Stimulated activated CD8-positive, alpha-beta memory T cell treated with anti-CD3 and anti-CD28 coated beads, Interleukin-12 subunit alpha, Interleukin-12 subunit beta, amount 100 ng/mL, for 24 hours (primary cell): ENCODE results near the gene NBPF15.
"Not testable (repeated sequence)": the region's sequence is repeated elsewhere in the genome, so short reads cannot be mapped to it uniquely, and the experiment has no call there.

Experiments used
- DNase-seq: peaks from one replicate; pipeline ENCODE4 v3.0.0-alpha.2; 2020; ENCODE audit errors: extremely low read depth

NBPF15 gene, protein sequence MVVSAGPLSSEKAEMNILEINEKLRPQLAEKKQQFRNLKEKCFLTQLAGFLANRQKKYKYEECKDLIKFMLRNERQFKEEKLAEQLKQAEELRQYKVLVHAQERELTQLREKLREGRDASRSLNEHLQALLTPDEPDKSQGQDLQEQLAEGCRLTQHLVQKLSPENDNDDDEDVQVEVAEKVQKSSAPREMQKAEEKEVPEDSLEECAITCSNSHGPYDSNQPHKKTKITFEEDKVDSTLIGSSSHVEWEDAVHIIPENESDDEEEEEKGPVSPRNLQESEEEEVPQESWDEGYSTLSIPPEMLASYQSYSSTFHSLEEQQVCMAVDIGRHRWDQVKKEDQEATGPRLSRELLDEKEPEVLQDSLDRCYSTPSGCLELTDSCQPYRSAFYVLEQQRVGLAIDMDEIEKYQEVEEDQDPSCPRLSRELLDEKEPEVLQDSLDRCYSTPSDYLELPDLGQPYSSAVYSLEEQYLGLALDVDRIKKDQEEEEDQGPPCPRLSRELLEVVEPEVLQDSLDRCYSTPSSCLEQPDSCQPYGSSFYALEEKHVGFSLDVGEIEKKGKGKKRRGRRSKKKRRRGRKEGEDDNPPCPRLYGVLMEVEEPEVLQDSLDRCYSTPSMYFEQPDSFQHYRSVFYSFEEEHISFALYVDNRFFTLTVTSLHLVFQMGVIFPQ

DNA sequence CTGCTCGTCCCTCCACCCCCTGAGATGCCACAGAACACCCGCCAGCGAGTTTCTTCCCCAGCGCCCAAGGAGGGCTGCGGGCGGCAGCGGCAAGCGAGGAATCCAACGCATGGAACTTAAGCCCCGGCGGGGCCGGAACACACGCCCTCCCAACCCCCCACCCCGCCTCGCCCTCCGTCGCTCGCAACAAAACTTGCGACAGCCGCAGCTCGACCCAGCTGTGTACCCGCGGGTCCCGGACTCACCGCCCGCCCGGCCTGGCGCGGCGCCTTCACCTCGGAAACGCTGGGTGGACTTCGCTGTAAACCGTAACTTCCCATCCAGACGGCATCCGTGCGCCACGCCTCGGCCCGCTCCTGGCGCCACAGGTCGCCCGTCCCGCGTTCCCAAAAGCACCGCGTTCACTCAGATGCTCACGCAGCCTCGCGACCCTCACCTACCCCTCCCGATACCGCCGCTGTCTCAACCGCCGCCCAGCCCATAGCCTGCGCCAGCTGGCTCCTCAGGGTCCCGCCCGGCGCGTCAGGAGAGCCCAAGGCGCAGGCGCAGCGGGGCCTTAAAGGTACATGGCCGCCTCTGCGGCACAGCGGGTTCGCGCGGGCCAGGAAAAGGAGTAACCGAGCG is at the start of gene NBPF15:
Gene NBPF15 (minus strand): TSS at position 534 of the 624 bp plus-strand sequence. CDS start 21,666 bp downstream, outside the sequence.
- peak; percentile 30 for DNase-seq

DNA sequence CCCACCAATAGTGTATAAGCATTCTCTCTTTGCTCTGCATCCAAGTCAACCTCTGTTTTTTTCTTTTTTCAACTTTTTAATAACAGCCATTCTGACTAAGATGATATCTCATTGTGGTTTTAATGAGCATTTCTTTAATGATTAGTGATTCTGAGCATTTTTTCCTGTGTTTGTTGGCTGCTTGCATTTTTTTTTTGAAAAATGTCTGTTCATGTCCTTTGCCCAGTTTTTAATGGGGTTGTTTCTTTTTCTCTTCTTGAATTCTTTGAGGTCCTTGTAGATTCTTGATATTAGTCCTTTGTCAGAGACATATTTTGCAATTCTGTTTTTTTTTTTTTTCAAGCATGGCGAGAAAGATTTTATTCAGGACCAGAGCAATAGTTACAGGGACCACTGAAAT is 35.0 kb upstream of the NBPF15 start:
- DNase-seq, result not testable (repeated sequence)

DNA sequence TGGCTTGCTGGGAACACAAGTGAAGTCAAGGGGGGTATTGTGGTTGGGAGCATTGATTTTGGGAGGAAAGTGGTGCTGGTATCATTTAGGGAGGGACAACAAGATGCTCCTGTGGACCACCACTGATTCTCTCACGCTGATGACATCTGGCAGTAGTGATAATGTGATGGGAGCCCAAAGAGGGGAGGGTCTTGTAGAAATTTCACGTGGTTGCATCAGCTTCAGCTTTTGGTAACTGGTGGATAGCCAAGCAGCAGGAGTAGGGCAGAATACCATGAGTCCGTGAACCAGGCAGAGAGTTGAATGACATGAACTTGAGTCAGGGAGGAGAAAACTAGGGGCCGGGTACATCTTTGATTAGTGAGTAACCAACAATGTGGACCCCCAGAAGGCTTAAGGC is 32.7 kb upstream of the NBPF15 start:
- DNase-seq, result not testable (repeated sequence)

DNA sequence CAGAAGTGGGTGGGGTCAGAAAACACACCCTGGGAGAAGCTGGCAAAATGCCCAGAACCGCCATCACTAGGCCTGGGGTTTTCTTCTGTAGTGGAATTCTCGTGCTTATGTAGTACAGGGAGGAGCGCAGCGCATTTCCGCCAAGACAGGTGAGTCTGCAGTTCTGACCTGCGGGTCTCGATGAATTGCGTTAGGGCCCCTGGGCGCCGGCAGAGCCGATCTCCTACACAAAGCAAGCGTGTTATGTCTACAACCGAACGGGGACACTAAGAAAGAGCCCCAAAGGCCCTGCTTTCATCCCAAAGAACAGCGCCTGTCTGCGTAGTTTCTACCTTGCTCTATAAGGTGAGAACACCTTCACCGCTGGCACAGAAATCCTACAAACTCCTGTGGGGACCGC is 28.9 kb upstream of the NBPF15 start:
- DNase-seq, result not testable (repeated sequence)

DNA sequence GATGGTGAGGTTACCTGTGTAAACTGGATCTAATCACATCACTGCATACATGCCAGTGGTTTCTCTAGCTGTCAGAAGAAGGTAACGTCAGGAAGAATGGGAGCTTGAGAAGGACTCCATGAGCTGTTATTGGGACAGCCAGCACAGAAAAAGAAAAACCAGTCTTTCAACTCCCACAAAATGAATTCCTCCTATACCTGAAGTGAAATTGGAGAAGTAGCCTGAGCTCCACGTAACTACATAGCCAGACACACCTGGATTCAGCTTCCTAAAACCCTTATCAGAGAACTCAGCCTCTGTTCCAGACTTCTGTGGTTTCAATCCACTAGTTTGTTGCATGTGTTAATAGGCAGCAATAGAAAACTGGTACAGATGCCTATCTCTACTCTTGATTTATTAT is 25.5 kb upstream of the NBPF15 start:
- not testable (repeated sequence) for DNase-seq

DNA sequence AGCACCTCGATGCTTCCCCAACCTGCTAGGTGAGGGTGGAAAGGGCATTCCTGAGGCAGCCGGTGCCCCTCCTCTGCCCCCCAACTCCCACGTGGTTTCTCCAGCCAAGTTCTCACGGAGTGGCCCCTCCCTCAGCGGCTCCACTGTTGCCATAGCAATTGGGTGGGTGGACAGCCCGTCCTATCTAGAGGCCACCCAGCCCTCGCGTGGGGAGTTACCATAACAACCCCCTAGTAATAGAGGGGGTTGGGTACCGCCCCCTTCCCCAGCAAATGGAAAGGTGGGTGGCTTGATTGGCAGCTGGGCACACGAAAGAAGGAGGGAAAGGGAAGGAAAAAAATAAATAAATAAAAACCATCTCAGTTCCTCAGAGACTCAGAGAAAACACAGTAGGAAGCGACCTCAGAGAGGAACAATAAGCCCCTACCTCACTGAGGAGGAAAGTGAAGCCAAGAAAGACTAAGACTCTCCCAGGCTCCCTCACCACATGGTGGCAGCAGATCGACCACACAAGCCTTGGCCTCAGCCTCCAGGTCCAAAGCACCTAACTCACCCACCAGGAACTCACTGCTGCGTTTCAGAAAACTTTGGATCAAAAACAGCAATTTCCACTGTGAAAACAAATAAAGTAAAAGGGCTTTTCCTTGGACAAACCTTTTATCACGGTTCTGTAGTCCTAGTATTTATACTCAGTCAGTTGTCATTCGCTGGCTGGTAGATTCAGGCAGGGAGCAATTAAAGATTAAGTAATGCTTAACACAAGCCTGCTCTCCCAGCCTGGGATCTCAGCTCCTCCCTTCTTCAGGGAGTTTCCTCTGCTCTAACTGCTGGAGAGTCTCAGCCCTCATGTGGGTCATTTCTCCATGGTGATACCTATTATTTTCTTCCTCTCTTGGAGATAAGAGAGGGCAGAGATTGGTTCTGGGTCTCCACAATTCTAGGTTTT is 23.9 kb upstream of the NBPF15 start:
- DNase-seq, result not testable (repeated sequence)

DNA sequence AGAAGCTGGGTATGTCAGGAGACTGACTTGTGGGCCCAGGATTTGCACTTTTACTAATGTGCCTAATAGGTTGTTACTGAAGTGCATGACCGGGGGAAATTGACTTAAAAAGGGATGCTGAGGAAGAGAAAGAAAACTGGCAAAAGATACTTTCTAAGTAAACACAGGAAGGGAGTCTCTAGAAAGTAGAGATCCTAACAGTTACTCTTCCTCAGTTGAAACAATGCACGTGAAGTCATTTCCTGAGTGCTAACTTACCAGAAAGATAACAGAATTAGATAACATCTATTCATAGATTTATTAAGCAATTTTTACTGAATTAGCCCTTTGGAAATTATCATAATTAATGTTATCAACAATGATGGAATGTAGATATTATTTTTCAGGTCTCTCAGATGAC is 12.4 kb upstream of the NBPF15 start:
- DNase-seq, result not testable (repeated sequence)

DNA sequence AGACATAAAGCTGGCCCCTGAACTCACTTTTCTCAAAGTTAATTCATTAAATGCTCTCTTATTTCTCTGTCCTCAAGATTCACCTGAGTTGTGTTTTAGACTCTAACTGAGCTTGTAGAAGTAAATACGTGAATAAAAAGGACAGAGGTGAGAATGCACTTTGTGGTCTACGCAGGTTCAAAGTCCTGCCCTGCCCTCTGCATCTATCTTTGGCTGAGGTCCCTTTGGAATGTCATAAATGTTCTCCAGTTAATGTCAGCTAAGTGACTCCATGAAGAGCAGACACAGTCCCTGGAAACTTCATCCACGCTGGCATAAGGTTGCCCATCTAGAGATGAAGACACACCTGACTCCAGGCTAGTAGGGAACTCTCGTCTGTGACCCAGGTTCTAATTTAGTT is 10.0 kb upstream of the NBPF15 start:
- not testable (repeated sequence) for DNase-seq

DNA sequence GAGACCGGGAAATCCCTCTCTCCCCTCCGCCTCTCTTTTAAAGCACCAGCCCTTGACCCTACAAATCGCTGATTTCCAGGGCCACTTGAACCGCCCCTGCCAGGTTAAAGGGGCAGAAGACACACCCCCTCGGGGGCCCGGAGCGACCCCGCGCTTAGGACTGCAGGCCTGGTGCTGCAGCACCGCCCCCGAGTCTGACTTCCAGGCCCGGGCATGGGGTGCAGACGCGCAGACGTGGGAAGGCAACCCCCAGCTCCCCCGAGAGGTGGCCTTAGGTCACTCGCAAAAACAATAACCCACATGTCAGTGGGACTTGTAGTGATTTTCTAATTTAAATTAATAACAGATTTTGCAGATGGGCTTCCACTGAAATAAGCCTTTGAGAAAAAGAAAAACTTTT is 309 bp upstream of the NBPF15 start:
- not testable (repeated sequence) for DNase-seq

DNA sequence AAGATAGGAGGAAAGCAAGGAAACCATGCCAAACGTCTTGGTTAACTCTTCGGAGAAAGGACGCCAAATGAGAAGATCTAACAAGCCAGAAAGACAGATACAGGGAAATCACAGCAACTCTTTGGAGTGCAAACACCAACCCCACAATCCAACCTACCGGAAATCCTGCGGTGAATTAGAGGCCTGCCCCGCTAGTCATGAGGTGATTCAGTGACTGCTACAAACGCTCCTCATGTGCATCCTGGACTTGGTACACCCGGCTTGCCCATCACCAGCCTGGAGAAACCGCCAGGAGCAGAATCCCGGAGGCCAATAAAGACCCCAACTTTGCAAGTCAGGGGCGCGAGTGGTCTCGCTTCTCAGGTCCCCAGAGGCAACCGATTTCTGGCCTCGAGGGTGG is 783 bp downstream of the NBPF15 start:
- not testable (repeated sequence) for DNase-seq

DNA sequence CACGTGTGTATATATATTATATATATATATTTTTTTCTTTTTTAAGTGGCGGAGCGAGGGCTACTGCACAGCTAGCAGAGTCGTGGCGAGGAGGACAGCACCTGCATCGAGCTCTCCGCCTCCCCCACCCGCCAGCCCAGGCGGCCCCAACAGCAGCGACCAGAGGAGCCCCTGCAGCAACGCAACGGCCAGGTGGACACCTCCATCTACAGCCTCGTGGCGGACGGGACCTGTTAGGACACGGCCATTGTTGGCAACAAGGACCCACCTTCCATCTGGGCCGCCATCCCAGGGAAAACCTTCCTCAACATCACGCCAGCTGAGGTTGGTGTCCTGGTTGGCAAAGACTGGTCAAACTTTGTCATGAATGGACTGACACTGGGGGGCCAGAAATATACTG is 19.1 kb downstream of the NBPF15 start:
- DNase-seq, result not testable (repeated sequence)

DNA sequence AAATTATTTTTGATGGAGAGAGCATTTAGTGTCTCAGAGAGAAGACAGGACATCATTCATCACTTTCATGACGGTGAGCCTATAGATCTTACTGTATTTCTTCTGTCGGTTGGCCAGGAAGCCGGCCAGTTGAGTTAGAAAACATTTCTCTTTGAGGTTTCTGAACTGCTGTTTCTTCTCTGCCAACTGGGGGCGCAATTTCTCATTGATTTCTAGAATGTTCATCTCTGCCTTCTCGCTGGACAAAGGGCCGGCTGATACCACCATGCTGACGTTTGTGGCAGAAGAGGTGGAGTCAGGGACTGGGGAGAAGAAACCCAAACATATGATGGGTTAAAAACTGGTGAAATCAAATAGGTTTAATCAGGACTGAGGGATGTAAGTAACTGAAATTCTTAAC is 21.7 kb downstream of the NBPF15 start:
- not testable (repeated sequence) for DNase-seq

DNA sequence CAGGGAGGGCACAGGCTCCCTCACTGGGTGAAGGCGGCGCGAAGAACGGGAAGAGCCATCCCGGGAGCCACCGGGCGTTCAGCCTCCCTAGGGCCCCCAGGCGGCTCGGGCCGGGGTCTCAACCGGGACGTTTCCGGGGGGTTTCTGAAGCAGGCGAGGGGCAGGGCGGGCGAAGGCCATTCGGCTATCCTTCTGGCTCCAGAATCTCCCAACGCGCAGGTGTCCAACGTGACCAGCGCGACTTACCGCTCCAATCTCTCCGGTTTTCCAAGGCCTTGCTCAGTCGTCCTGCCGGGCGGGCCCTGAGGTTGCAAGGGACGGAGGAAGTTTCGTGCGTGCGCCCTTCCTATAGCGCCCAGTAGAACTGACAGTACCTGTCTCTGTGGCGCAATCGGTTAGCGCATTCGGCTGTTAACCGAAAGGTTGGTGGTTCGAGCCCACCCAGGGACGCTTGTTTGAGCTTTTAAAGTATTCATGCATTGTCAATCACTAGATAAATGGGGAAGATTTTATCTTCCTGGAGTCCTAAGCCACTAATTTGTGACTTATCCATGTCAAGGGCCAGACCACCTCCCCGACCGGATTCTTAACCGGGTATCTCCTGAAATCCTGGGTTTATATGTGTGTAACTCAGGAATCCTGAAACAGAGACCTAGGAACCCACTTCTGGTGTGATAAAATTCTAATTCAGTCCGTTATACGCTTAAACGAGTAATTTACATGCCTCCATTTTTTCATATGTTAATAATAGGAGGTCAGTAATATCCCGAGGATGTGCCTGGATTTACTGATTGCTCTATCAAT is 42.4 kb downstream of the NBPF15 start:
- DNase-seq, result not testable (repeated sequence)

DNA sequence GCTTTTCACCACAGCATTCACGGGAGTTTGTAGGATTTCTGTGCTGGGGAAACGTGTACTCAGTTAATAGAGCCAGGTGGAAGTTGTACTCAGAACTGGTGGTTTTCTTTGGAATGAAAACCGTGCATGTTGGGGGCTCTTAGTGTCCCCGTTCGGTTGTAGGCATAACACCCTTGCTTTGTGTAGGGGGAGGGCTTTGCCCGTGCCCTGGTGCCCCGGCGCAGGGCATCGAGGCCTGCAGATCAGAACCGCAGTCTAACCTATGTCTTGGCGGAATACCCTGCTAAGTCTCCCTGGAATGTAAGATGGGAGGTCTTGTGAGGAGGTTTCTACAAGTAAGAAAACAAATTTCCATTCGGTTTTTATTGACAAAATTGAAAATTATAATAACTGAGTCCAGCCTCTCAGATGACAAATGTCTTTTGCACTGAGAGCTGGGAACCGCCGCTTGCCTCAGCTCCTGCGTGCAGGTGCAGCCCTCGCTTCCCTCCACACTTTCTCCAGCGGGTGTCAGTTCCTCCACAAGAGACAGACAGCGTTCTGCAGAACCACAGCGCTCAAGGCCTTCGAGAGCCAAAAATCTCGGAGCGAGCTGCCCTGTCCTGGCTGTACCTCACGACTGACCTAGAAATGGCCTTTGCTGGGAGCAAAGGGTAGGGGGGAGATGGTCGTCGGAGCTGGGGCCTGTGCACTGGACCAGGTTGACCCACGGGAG is 47.9 kb downstream of the NBPF15 start:
- DNase-seq, result not testable (repeated sequence)

DNA sequence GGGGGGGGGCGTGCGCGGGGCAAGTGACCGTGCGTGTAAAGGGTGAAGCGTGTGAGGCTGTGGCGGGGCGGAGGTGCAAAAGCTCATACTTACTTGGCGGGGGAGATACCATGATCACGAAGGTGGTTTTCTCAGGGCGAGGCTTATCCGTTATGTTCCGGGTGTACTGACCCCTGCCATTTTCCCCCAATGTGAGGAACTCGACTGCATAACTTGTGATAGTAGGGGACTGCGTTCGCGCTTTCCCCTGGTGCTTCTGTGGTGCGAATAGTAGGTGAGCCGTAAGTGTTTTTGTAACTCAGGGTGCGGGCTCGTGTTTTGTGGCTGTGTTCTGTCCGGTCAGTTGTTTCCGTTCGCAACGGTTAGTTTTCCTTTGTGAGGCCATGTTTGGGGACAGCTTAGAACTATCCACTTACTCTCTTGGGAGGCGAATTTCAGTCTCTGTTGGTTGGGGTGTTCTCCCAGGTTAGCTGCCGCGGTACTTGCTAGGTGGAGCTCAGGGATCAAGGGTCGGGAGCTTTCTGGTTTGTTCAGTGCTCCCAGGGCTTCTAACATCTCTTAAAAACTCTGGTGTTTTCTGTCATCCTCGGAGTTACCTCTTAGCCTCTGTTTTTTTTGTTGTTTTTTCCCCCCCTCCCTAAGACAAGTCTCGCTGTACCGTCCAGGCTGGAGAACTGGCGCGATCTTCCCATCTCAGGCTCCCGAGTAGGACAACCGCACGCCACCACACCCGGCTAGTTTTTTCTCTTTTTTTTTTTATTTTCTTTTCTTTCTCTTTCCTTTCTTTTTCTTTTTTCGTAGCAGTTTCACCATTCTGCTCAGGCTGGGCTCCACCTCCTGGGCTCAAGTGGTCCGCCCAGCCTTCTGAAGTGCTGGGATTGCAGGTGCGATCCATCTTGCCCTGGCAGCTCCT is 48.7 kb downstream of the NBPF15 start:
- DNase-seq, result peak; percentile 77

DNA sequence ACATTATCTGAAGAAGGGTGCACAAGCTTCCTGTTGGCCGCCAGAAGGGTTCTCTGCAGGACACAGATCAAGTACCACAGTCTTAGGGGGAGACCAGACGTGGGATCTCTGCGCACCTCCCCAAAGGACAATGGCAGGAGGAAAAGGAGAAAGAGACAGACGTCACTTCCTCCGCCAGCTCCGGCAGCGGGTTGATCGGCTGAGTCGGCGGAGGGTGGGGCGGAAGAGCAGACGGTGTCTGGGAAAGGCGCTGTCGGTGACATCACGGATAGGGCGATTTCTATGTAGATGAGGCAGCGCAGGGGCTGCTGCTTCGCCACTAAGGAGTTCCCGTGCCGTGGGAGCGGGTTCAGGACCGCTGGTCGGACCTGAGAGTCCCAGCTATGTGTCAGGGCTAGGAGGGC is 49.4 kb downstream of the NBPF15 start:
- DNase-seq, result not testable (repeated sequence)

DNA sequence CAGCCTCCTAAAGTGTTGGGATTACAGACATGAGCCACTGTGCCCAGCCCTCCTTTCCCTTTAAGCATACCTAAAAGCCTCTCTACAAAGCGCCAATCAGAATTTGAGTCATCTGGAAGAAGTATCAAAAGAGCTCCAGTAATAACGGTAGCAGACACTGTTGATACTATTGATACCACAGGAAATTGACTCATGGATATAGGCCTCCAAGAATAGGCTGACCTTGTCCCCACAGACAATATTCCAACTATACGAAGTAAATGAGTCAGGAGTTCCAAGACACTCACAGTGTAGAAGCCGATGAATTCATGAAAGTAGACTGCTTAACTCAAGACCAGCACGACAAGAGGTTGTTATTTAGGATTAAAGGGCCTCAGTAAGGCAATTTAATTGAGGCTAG is 58.7 kb downstream of the NBPF15 start:
- not testable (repeated sequence) for DNase-seq

DNA sequence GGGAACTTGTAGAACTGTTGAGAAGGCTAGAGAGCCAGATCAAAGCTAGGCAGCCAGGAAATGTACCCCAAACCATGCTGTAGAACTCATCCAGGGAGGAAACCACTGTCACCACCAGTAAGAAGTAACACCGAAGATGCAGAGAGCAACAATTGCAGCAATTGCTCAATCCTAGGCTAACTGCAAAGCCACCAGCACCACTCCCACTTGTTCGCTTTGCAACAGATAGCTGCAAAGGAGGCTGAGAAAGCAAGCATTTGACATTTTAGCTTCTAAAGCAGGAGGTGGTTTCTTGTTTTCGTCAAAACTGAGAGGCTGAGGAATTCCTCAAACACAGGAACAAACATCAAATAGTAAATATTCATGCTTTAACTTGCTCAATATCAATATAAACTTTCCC is 89.8 kb downstream of the NBPF15 start:
- not testable (repeated sequence) for DNase-seq
